T-helper 17 cell (primary cell): Measurements from ENCODE around the gene EML6. TPM values are rescaled to one million over a fixed set of nuclear protein-coding genes. Genes with fewer than 3 reads are reported as not detected.

Experiments used
- ATAC-seq: fragments of 150-1000 bp; cut with Tn5 transposase; 2 replicates; pipeline ENCODE4 v1.10.0; 2021; ENCODE audit warnings: mild to moderate bottlenecking, moderate library complexity
- DNase-seq, 3 donors: peaks; one replicate each; pipeline versions ENCODE4 v3.0.0 to v3.0.0-alpha.2; 2020 to 2021
- H3K9me3 ChIP-seq: one replicate; pipeline ENCODE4 v1.7.0; 2013; ENCODE audit warnings: low read length, mild to moderate bottlenecking; ENCODE audit not compliant: control insufficient read depth, poor library complexity, severe bottlenecking
- H3K27ac Mint-ChIP-seq: one replicate; pipeline ENCODE4 v1.8.0; 2022; ENCODE audit warnings: mild to moderate bottlenecking, moderate library complexity, mixed read lengths
- H3K27me3 Mint-ChIP-seq: one replicate; pipeline ENCODE4 v1.8.0; 2022; ENCODE audit warnings: mixed read lengths
- H3K36me3 Mint-ChIP-seq: one replicate; pipeline ENCODE4 v1.8.0; 2022; ENCODE audit warnings: low read depth, mixed read lengths
- H3K4me1 Mint-ChIP-seq: one replicate; pipeline ENCODE4 v1.8.0; 2022; ENCODE audit warnings: mild to moderate bottlenecking, mixed read lengths
- H3K4me3 Mint-ChIP-seq: one replicate; pipeline ENCODE4 v1.8.0; 2022; ENCODE audit warnings: mild to moderate bottlenecking, moderate library complexity, mixed read lengths
- total RNA-seq, 4 donors: library from RNA in 2 of 4; stranded (reverse) in 2 of 4; gene quantifications; one replicate each; pipeline ENCODE4 v1.2.3 and lab custom pipeline; 2022 to 2026

EML6 gene
- total RNA-seq, 2 donors from 2014 or later = 2.2 to 4.0 TPM

DNA sequence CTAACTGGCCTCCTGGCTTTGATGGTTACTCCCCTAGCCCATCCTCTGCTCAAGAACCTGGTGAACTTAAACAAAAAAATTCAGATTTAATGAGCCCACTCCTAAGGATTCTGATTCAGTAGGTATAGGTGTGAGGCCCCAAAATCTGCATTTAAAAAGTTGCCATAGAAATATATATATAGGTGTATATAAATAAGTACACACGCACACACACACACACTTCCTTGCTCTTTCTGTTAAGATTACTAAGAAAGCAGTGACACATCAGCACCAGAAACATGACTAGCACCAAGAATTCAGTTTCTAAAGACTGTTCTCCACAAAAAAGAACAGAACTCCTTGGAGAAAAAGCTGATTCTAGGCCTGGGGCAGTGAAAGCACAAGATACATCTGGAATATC, 17.8 kb downstream of the EML6 start:
- DNase-seq (no peak), ATAC-seq (no peak)
- H3K36me3 Mint-ChIP-seq = peaks cover 8% of the 10 kb centered on the region
- no peak overlapping the region for H3K4me3 Mint-ChIP-seq
- no peaks in the 10 kb centered on the region for H3K9me3 ChIP-seq
- no peaks in the 10 kb centered on the region for H3K4me1 Mint-ChIP-seq
- peaks cover 39% of the 10 kb centered on the region for H3K27me3 Mint-ChIP-seq
- H3K27ac Mint-ChIP-seq = no peak overlapping the region

DNA sequence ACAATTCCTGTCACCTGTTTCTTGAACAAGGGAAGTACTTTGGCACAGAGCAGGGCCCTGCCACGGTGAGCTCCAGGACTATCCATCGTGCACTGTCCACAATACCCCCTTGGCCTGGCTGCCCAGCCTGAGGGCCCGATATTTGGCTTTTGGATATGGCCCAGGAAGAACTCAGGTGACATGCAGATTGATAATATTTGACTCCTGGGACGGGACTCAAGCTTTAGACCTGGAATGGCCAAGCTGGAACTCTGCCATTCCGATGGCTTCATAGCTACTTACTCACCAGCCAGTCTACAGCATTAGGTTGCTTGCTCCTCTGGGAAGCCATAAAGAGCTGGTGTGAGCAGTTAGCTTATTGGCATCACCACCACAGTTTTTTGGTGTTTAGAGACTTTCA, 26.6 kb downstream of the EML6 start:
- Mint-ChIP-seq H3K4me3 (no peak overlapping the region), H3K27ac (no peak overlapping the region), H3K36me3 (no peaks in the 10 kb centered on the region), H3K27me3 (no peaks in the 10 kb centered on the region), H3K4me1 (no peaks in the 10 kb centered on the region)
- no peak for DNase-seq
- H3K9me3 ChIP-seq = no peaks in the 10 kb centered on the region
- no peak for ATAC-seq

DNA sequence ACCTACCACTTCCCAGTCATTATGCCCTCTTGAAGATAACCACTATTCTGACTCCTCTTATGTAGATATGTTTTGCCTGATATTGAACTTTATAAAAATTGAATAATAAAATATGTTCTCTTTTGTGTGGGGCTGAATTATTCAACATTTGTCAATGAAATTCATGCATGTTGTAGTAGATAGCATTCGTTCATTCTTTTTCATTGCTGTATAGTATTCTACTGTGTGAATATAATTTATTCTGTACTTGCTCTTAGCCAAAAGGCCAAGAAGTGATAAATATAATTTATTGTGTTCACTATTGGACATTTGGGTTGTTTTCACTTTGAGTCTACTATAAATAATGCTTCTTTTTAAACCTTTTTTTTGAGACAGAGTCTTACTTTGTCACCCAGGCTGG, 29.0 kb downstream of the EML6 start:
- ATAC-seq (no peak), DNase-seq (no peak)
- Mint-ChIP-seq H3K27ac (no peak overlapping the region), H3K4me3 (no peak overlapping the region), H3K27me3 (peaks cover 5% of the 10 kb centered on the region), H3K36me3 (no peaks in the 10 kb centered on the region), H3K4me1 (no peaks in the 10 kb centered on the region)
- no peaks in the 10 kb centered on the region for H3K9me3 ChIP-seq

DNA sequence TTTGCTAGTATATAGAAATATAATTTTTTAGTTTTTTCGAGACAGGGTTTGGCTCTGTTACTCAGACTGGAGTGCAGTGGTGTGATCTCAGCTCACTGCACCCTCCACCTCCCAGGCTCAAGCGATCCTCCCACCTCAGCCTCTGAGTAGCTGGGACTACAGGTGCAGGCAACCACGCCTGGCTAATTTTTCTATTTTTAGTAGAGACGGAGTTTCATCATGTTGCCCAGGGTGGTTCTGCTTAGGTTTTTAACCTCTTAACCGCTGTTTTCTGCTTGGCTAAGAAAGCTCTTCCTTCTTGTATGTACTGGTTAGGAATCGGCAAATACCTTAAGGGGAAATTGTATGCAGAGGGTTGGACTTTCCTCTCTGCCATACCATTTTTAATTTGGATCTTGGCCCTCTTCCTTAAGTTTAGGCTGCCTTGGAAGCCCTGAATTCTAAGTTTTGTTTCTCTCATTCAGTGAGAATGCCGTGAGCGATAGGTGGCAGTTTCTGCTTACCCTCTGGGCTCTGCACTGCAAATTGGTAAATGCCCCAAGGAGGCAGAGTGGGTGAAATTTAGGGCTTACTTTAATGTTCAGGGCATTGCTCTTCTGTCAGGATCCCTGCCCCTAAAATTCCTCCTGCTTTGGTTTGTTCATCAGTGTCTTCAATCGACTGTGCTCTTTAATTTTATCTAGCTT, 32.3 kb downstream of the EML6 start:
- ATAC-seq (no peak), DNase-seq (no peak)
- no peaks in the 10 kb centered on the region for H3K9me3 ChIP-seq
- Mint-ChIP-seq H3K4me1 (peaks cover 6% of the 10 kb centered on the region), H3K27ac (no peak overlapping the region), H3K27me3 (peaks cover 5% of the 10 kb centered on the region), H3K36me3 (no peaks in the 10 kb centered on the region), H3K4me3 (no peak overlapping the region)

DNA sequence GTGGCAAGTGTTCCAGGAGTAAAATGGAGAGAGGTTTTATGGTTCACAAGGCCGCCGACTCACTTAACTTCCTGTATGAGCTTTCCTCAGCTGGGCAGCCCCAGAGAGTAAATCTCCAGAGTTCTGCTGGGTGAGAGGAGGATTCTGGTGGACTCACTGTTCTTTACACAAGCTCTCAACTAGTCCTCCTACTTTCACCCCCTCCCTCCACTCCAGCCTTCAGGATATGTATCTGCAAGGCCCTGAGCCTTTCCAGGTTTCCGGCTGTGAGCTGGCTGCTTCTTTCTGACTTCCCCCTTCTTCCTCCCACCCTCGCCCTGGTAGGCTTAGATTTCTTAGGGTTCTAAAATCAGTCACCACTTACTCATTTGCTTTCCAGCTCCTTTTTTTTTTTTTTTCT, 34.0 kb downstream of the EML6 start:
- DNase-seq (no peak), ATAC-seq (no peak)
- H3K9me3 ChIP-seq = no peaks in the 10 kb centered on the region
- Mint-ChIP-seq H3K36me3 (peaks cover 2% of the 10 kb centered on the region), H3K27ac (no peak overlapping the region), H3K4me1 (peaks cover 6% of the 10 kb centered on the region), H3K27me3 (peaks cover 5% of the 10 kb centered on the region), H3K4me3 (no peak overlapping the region)

DNA sequence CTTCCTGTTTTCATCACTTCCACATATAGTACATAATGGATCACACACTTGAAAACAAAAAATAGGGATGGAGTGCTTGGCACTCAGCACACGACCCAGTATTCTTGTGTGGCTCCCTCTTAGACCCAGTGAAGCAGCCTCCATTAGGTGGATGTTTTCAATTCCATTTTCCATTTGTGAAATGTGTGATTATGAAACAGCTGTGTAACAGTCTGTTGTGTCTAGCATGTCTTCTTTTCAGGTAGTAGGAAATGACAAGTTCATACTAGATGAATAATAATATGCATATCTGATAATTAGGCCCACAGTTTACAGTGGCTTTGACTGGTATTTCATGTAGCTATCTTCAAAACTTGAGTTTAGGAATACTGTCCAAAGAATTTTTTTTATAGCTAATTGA, 35.5 kb downstream of the EML6 start:
- H3K36me3 Mint-ChIP-seq = peaks cover 2% of the 10 kb centered on the region
- H3K27ac Mint-ChIP-seq = no peak overlapping the region
- H3K27me3 Mint-ChIP-seq = peaks cover 10% of the 10 kb centered on the region
- DNase-seq = no peak
- H3K4me1 Mint-ChIP-seq = peaks cover 6% of the 10 kb centered on the region
- H3K9me3 ChIP-seq = no peaks in the 10 kb centered on the region
- H3K4me3 Mint-ChIP-seq = no peak overlapping the region
- no peak for ATAC-seq

DNA sequence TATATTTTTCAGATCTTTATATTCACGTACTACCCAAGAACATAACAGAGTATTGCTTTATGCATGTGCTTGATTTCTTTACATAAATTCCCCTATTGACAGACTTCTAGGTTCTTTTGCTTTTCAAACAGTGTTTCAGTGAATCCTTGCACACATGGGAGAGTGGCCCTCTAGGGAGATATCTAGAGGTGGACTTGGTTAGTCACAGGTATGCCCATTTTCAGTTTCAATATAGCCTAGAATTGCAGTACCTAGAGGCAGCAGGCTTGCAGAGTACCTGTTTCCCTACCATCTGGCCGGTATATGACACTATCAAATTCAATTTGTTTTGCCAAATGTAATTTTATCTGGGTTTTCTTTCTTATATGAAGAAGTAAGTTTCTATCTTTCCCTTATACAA, 36.8 kb downstream of the EML6 start:
- no peak for DNase-seq
- no peaks in the 10 kb centered on the region for H3K9me3 ChIP-seq
- Mint-ChIP-seq H3K27me3 (peaks cover 10% of the 10 kb centered on the region), H3K4me3 (no peak overlapping the region), H3K27ac (no peak overlapping the region), H3K36me3 (peaks cover 2% of the 10 kb centered on the region), H3K4me1 (peaks cover 6% of the 10 kb centered on the region)
- no peak for ATAC-seq

DNA sequence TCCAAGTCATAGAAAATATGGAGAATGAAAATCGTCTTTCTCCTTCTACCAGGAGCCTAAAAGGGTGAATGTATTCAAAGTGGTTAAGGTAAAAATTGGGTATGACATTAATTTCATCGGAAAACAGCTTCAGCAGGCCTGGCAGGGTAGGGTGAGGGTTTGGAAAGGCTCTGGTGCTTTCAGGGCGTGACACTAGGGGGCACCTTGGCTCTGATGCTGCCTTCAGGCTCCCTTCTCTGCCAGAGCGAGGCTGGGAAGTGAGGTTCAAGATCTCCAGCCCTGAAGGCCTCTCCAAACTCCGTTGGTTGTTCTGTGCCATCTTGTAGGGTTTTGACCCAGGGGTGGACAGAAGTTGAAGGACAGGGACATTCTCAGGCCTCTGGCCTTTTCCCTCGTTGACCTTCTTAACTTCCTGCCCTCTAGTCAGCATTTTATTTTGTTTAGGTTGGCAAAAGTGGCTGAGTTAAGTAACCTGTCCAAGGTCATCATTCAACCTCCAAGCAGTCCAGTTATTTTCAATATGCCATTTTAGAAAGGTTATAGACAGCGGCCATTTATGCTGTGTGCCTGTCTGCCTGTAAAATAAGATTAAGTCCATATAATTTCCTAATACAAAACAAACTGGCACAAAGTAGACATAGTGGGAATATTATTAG, 40.3 kb downstream of the EML6 start:
- ATAC-seq = no peak
- no peak overlapping the region for H3K4me3 Mint-ChIP-seq
- DNase-seq = no peak
- H3K9me3 ChIP-seq = no peaks in the 10 kb centered on the region
- H3K27ac Mint-ChIP-seq = no peak overlapping the region
- H3K4me1 Mint-ChIP-seq = peaks cover 2% of the 10 kb centered on the region
- H3K27me3 Mint-ChIP-seq = peaks cover 9% of the 10 kb centered on the region
- peaks cover 3% of the 10 kb centered on the region for H3K36me3 Mint-ChIP-seq

DNA sequence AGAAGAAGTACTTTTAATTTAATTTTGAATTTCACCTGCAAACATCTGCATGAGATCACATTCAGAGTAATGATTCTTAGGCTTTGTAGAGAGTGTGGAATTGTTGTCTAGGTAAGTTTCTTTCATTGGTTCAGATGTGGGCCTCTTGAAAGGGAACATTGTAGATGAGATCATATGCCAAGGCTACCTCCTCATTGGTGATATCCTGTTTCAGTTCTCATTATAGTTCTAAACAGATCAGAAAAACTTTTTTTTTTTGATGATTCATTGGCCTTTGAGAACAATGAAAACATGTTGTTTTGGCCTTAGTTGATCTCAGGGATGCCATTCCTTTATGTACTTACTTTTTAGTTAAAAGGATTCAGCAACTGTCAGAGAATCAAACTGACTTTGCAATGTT, 44.5 kb downstream of the EML6 start:
- Mint-ChIP-seq H3K36me3 (peaks cover 2% of the 10 kb centered on the region), H3K27me3 (peaks cover 8% of the 10 kb centered on the region), H3K4me3 (no peak overlapping the region), H3K27ac (no peak overlapping the region), H3K4me1 (no peaks in the 10 kb centered on the region)
- ATAC-seq (no peak), DNase-seq (no peak)
- no peaks in the 10 kb centered on the region for H3K9me3 ChIP-seq

DNA sequence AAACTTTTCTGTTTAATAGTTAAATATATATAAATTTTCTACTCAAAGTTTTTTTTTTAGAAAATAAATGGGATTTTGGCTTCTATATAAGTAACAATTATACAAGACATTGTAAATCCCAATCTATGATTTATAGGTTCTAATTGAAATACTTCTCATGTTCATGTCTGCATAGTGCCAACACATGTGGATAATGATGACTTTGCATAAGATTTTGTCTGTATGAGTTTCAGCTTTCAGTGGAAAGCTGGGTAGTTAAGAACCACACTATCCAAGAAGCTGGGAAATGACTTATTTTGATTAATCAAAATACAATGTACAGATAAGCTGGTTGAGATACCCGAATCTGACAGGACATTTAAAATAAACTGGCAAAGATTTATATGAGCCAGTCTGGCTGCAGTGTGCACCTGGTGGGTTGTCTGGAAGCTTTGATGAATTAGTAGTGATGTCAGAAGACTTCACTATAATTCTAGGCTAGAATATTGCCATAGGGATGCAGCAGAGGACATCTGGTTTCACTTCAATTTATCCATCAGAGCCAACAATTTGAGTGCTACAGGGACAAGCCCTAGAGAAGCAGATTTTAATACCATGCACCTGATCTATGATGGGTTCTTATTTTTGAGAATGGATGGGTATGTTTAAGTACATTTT, 45.4 kb downstream of the EML6 start:
- H3K4me1 Mint-ChIP-seq = no peaks in the 10 kb centered on the region
- peaks cover 5% of the 10 kb centered on the region for H3K27me3 Mint-ChIP-seq

DNA sequence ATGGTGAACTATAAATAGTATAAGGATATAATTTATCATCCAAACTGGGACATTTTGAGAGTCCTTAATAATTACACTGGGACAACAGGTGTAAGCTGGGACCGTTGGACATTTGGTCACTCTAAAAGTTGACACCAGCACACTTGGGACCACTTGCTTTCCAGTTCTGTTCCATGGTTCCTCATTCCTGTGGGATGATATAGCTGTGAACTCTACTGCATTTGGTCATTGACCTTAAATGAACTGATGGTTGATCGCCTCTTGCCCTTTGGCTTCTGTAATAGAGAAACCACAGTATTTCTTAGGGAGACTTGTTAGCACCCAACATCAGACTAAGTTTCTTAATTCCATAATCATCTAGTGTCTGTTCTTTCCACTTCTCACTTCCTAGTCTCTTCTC, 46.7 kb downstream of the EML6 start:
- H3K4me1 Mint-ChIP-seq = no peaks in the 10 kb centered on the region

More for the DNA sequence above, 45.4 kb downstream of the EML6 start:
- ATAC-seq (no peak), DNase-seq (no peak)
- Mint-ChIP-seq H3K36me3 (peaks cover 2% of the 10 kb centered on the region), H3K27ac (no peak overlapping the region), H3K4me3 (no peak overlapping the region)
- H3K9me3 ChIP-seq = no peaks in the 10 kb centered on the region

DNA sequence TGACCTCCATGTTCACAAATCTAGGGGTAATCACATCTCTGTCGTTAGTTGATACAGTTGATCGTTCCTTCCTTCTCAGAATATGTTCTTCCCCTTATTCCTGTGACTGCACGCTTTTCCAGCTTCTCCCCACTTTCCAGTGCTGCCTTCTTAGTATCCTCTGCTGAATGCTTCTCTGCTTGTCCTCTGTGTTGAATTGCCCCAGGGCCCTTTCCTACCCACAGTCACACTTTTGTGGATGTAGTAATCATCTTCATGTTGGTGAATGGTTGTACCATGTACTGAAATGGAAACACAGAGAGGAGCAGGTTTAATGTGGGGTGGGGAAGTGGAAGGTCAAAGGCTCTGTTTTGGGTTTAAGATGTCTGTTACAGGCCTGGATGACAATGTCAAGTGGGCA, 47.2 kb downstream of the EML6 start:
- Mint-ChIP-seq H3K36me3 (peaks cover 2% of the 10 kb centered on the region), H3K4me3 (no peak overlapping the region), H3K4me1 (no peaks in the 10 kb centered on the region), H3K27ac (no peak overlapping the region), H3K27me3 (peaks cover 5% of the 10 kb centered on the region)
- DNase-seq = no peak
- no peak for ATAC-seq
- H3K9me3 ChIP-seq = no peaks in the 10 kb centered on the region

More for the DNA sequence above, 46.7 kb downstream of the EML6 start:
- H3K27me3 Mint-ChIP-seq = peaks cover 5% of the 10 kb centered on the region
- DNase-seq = no peak
- no peak overlapping the region for H3K27ac Mint-ChIP-seq
- peaks cover 2% of the 10 kb centered on the region for H3K36me3 Mint-ChIP-seq
- ATAC-seq = no peak
- H3K9me3 ChIP-seq = no peaks in the 10 kb centered on the region
- H3K4me3 Mint-ChIP-seq = no peak overlapping the region

DNA sequence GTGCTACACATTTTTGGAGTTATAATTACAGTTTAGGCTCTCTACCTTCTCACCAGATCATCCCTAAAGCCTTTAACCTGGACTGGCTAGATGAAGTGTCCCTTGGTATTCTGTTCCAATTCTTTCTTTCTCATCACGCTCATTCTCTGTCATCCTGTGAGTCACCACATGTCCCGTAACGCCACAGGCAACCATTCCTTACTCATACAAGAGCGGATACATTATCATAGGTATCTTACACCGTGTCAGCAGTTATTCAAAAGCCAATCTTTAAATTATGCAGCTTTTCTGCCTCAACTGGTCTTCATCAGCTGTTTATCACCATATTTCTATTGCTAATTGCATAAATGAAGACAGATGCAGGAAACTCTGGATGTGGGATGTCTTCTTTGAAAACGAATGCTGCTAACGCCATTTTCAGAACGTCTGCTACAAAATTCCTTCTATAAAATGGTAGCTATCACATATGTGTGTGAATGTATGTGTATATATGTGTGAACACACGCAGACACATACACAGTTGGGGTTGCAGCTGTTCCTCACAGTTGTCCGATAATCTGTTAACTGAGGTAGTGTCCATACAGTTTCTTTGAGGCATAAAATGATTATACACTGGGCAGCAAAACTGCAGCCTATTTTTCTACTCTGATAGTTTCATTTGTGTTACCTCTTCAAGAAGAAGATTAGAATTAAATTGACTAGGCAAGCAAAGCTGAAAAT, 47.9 kb downstream of the EML6 start:
- H3K27ac Mint-ChIP-seq = no peak overlapping the region
- H3K4me1 Mint-ChIP-seq = no peaks in the 10 kb centered on the region
- no peaks in the 10 kb centered on the region for H3K9me3 ChIP-seq
- ATAC-seq (no peak), DNase-seq (no peak)
- no peak overlapping the region for H3K4me3 Mint-ChIP-seq
- H3K36me3 Mint-ChIP-seq = no peaks in the 10 kb centered on the region
- no peaks in the 10 kb centered on the region for H3K27me3 Mint-ChIP-seq
